GM19372 (cell line): ENCODE results near the gene ANKRD39.
"Not testable (repeated sequence)": the region's sequence is repeated elsewhere in the genome, so short reads cannot be mapped to it uniquely, and the experiment has no call there.

Experiments
- ATAC-seq: cut with Tn5 transposase; IDR thresholded peaks from one replicate; pipeline ENCODE4 v1.9.1; 2021; ENCODE audit warnings: mild to moderate bottlenecking, low read depth, moderate library complexity; ENCODE audit not compliant: unreplicated experiment

ANKRD39 gene

GRCh38 chr2:96815326-96816126 is 42.3 kb downstream of the ANKRD39 start:
- no peak for ATAC-seq

- no peak for ATAC-seq
These were observed 44.2 kb downstream of the ANKRD39 start for GRCh38 chr2:96813656-96814055.

- ATAC-seq: no peak
These were observed 45.9 kb downstream of the ANKRD39 start for GRCh38 chr2:96811917-96812316.

GRCh38 chr2:96810783-96811192 is 47.0 kb downstream of the ANKRD39 start:
- ATAC-seq: no peak

- no peak for ATAC-seq
These were observed 47.6 kb downstream of the ANKRD39 start for GRCh38 chr2:96809951-96810782.

GRCh38 chr2:96809216-96809882 is 48.5 kb downstream of the ANKRD39 start:
- no peak for ATAC-seq

GRCh38 chr2:96808176-96808837 is 49.5 kb downstream of the ANKRD39 start:
- ATAC-seq: no peak

- ATAC-seq: no peak
These were observed 50.7 kb downstream of the ANKRD39 start for GRCh38 chr2:96807127-96807471.

- ATAC-seq: no peak
These were observed 51.2 kb downstream of the ANKRD39 start for GRCh38 chr2:96806468-96807126.

- ATAC-seq: not testable (repeated sequence)
These were observed 51.9 kb downstream of the ANKRD39 start for GRCh38 chr2:96805946-96806345.

GRCh38 chr2:96804986-96805385 is 52.8 kb downstream of the ANKRD39 start:
- no peak for ATAC-seq

GRCh38 chr2:96802721-96803120 is 55.1 kb downstream of the ANKRD39 start:
- no peak for ATAC-seq

GRCh38 chr2:96801786-96802595 is 55.8 kb downstream of the ANKRD39 start:
- no peak for ATAC-seq

GRCh38 chr2:96801005-96801785 is 56.6 kb downstream of the ANKRD39 start:
- ATAC-seq: no peak

- no peak for ATAC-seq
These were observed 57.5 kb downstream of the ANKRD39 start for GRCh38 chr2:96800061-96801004.

GRCh38 chr2:96799623-96799935 is 58.2 kb downstream of the ANKRD39 start:
- no peak for ATAC-seq

- no peak for ATAC-seq
These were observed 58.8 kb downstream of the ANKRD39 start for GRCh38 chr2:96798733-96799622.
